K562 (cell line): ENCODE data around the gene TMEM120B. TPM values are rescaled to one million over a fixed set of nuclear protein-coding genes. Genes with fewer than 3 reads are reported as not detected.
A peak's percentile ranks its signal among the peaks of the same experiment; 100 is the strongest.

Source experiments
- ATF1 ChIP-seq, 2 experiments: fragments of 450-650 bp in 1 of 2; IDR thresholded peaks; 2 replicates each; pipeline ENCODE4 v1.6.1; 2016; ENCODE audit warnings: missing compliant biosample characterization in 1 of 2, missing genetic modification characterization in 1 of 2
- CREB3L1 ChIP-seq: fragments of 450-650 bp; IDR thresholded peaks from 2 replicates; pipeline ENCODE4 v1.6.1; 2014; ENCODE audit warnings: low read depth, mild to moderate bottlenecking, moderate library complexity, borderline replicate concordance
- DDX20 ChIP-seq: fragments of 450-650 bp; IDR thresholded peaks from 2 replicates; pipeline ENCODE4 v1.6.1; 2016; ENCODE audit warnings: missing genetic modification characterization, low read depth, mild to moderate bottlenecking, missing compliant biosample characterization, moderate library complexity
- ID3 ChIP-seq, 2 experiments: fragments of 250-450 bp in 1 of 2; fragments of 450-650 bp in 1 of 2; sonication (Bioruptor Pico) in 1 of 2; IDR thresholded peaks; 2 replicates each; pipeline versions ENCODE4 v1.6.1 to v1.8.0; 2016 to 2021; ENCODE audit warnings: mild to moderate bottlenecking in 2 of 2, moderate library complexity in 2 of 2, missing compliant biosample characterization in 1 of 2, missing genetic modification characterization in 1 of 2
- JUN ChIP-seq, 2 experiments: sonication (generic) in 1 of 2; formaldehyde crosslinking in 1 of 2; IDR thresholded peaks; 2 replicates each; pipeline versions ENCODE4 v1.6.1 to v1.8.0; 2012 to 2022; ENCODE audit warnings: borderline replicate concordance in 2 of 2, mild to moderate bottlenecking in 2 of 2, improper control_type of control experiment in 1 of 2, low read depth in 1 of 2, low read length in 1 of 2, missing genetic modification reagents in 1 of 2
- MTA3 ChIP-seq: fragments of 450-650 bp; formaldehyde crosslinking; IDR thresholded peaks from 2 replicates; pipeline ENCODE4 v1.6.1; 2017; ENCODE audit warnings: mild to moderate bottlenecking, borderline replicate concordance
- MXI1 ChIP-seq: IDR thresholded peaks from 2 replicates; pipeline ENCODE4 v1.6.1; 2011; ENCODE audit warnings: low read depth, mild to moderate bottlenecking, improper control_type of control experiment, low read length
- NCOA1 ChIP-seq: fragments of 450-650 bp; IDR thresholded peaks from 2 replicates; pipeline ENCODE4 v1.6.1; 2016; ENCODE audit warnings: low read depth
- POLR2AphosphoS5 ChIP-seq: IDR thresholded peaks from 2 replicates; pipeline ENCODE4 v1.6.1; 2011; ENCODE audit warnings: mild to moderate bottlenecking, low read depth, low read length, moderate library complexity; ENCODE audit not compliant: control insufficient read depth, insufficient read depth
- POLR3A ChIP-seq: IDR thresholded peaks from 2 replicates; pipeline ENCODE4 v1.6.1; 2011; ENCODE audit warnings: borderline replicate concordance, mild to moderate bottlenecking, moderate library complexity; ENCODE audit not compliant: insufficient read length, insufficient read depth; ENCODE audit errors: extremely low read depth
- RERE ChIP-seq: sonication (generic); formaldehyde crosslinking; IDR thresholded peaks from 2 replicates; pipeline ENCODE4 v1.8.0; 2023; ENCODE audit warnings: missing genetic modification reagents, mild to moderate bottlenecking, borderline replicate concordance
- SOX6 ChIP-seq: fragments of 450-650 bp; IDR thresholded peaks from 2 replicates; pipeline ENCODE4 v1.6.1; 2014; ENCODE audit warnings: mild to moderate bottlenecking
- TAF9B ChIP-seq: fragments of 450-650 bp; IDR thresholded peaks from 2 replicates; pipeline ENCODE4 v1.6.1; 2018; ENCODE audit warnings: mild to moderate bottlenecking; ENCODE audit not compliant: partially characterized antibody
- TFAM ChIP-seq: fragments of 250-450 bp; sonication (Bioruptor Pico); conservative IDR thresholded peaks from 2 replicates; pipeline ENCODE4 v1.5.0; 2021; ENCODE audit warnings: mild to moderate bottlenecking, moderate library complexity
- U2AF2 ChIP-seq: fragments of 200-400 bp; formaldehyde crosslinking; optimal IDR thresholded peaks from 2 replicates; pipeline ENCODE3; 2017; ENCODE audit warnings: low read depth, mild to moderate bottlenecking, low read length
- polyA plus RNA-seq, 8 experiments: library from polyadenylated mRNA; depleted of rRNA in 4 of 8; stranded (reverse) in 5 of 8; unstranded in 3 of 8; fragments of >200 nt; fragmentation: Nextera tagmentation in 2 of 8; fragmentation: Illumina TruSeq in 1 of 8; extraction: Ambion mirVana in 2 of 8; extraction: Trizol in 1 of 8; gene quantifications; 2 replicates each; pipeline versions ENCODE4 v1.2.1 to v1.2.3, GENCODE V29; 2011 to 2014; ENCODE audit warnings: inconsistent platforms in 1 of 8, missing spikeins in 1 of 8
- total RNA-seq, 7 experiments: library from RNA; depleted of rRNA in 6 of 7; stranded (reverse); fragments of >200 nt in 6 of 7; fragmentation: Illumina TruSeq in 2 of 7; extraction: Trizol in 2 of 7; gene quantifications; 2 replicates each; pipeline versions ENCODE4 v1.2.1 to v1.2.3, GENCODE V29; 2011 to 2021; ENCODE audit warnings: low replicate concordance in 1 of 7

TMEM120B gene
- total and polyA plus RNA-seq, 9 of the 15 experiments (the other 6 are each of a cell fraction or from before 2014, with no cell fraction given): 1.7 to 18.6 (median 7.4) TPM

- TF ChIP-seq JUN (IDR thresholded peaks at IDR 0.05; ENCODE audit: borderline replicate concordance, low read depth, low read length) (no peak), JUN (CRISPR knock-in tag; IDR thresholded peaks at IDR 0.05; ENCODE audit: borderline replicate concordance) (no peak), TFAM (CRISPR knock-in tag) (no peak), SOX6 (no peak), POLR3A (no peak), U2AF2 (no peak), CREB3L1 (0 out of 2 replicates have a peak, but pooled peaks have one; percentile 0), MTA3 (peak; percentile 62; the same call in 1 of the 2 replicates), RERE (CRISPR knock-in tag) (no peak), TAF9B (peak; percentile 76), POLR2AphosphoS5 (peak; percentile 80), ID3 (CRISPR knock-in tag; IDR thresholded peaks at IDR 0.05) (no peak), ID3 (tag; IDR thresholded peaks at IDR 0.05) (peak; percentile 70; the same call in 1 of the 2 replicates), ATF1 (CRISPR knock-in tag; IDR thresholded peaks at IDR 0.05) (no peak), ATF1 (tag; IDR thresholded peaks at IDR 0.05) (no peak; the same call in 1 of the 2 replicates), MXI1 (no peak), DDX20 (no peak), NCOA1 (no peak)
Observed at GRCh38 chr12:121800694-121801594, 88.4 kb downstream of the TMEM120B start (continued).
